GM23338 (cell line): ENCODE measurements around the gene KIF18B. TPM values are rescaled to one million over a fixed set of nuclear protein-coding genes. Genes with fewer than 3 reads are reported as not detected.
A peak's percentile ranks its signal among the peaks of the same experiment; 100 is the strongest.

Experiments used
- ATAC-seq: fragments of 200-7000 bp; cut with Tn5 transposase; 3 replicates; pipeline ENCODE4 v1.9.1; 2020
- DNase-seq: peaks from one replicate; pipeline ENCODE4 v3.0.0-alpha.2; 2015; ENCODE audit warnings: low spot score
- H2AFZ ChIP-seq: fragments of 200-600 bp; sonication (generic); 2 replicates; pipeline ENCODE4 v1.8.0; 2016; ENCODE audit warnings: antibody characterized with exemption, mild to moderate bottlenecking, moderate library complexity
- H3F3A ChIP-seq: fragments of 200-600 bp; sonication (generic); replicated peaks from 2 replicates; pipeline ENCODE4 v1.8.0; 2017; ENCODE audit warnings: antibody characterized with exemption, mixed run types, low read depth
- H3K27ac ChIP-seq: fragments of 200-600 bp; sonication (generic); 2 replicates; pipeline ENCODE4 v1.6.1; 2016; ENCODE audit warnings: low read depth
- H3K27me3 ChIP-seq: fragments of 200-600 bp; sonication (generic); 2 replicates; pipeline ENCODE4 v1.8.0; 2016; ENCODE audit warnings: mild to moderate bottlenecking, mixed run types, moderate library complexity; ENCODE audit not compliant: insufficient read depth
- H3K36me3 ChIP-seq: fragments of 200-600 bp; sonication (generic); 2 replicates; pipeline ENCODE4 v1.8.0; 2016; ENCODE audit warnings: mild to moderate bottlenecking; ENCODE audit not compliant: insufficient read depth
- H3K4me1 ChIP-seq: fragments of 200-600 bp; sonication (generic); 2 replicates; pipeline ENCODE4 v1.8.0; 2016; ENCODE audit warnings: mild to moderate bottlenecking, moderate library complexity; ENCODE audit not compliant: insufficient read depth
- H3K4me2 ChIP-seq: fragments of 200-600 bp; sonication (generic); 2 replicates; pipeline ENCODE4 v1.7.1; 2017; ENCODE audit warnings: mixed run types
- H3K4me3 ChIP-seq: fragments of 200-600 bp; sonication (generic); 2 replicates; pipeline ENCODE4 v1.6.1; 2016; ENCODE audit warnings: mixed run types
- H3K79me2 ChIP-seq: fragments of 200-600 bp; sonication (generic); replicated peaks from 2 replicates; pipeline ENCODE4 v1.8.0; 2017; ENCODE audit warnings: mild to moderate bottlenecking; ENCODE audit not compliant: insufficient read depth
- H3K9me2 ChIP-seq: fragments of 200-600 bp; sonication (generic); 2 replicates; pipeline ENCODE4 v1.8.0; 2017; ENCODE audit not compliant: insufficient read depth
- H4K20me1 ChIP-seq: fragments of 200-600 bp; sonication (generic); replicated peaks from 2 replicates; pipeline ENCODE4 v1.8.0; 2017; ENCODE audit warnings: mild to moderate bottlenecking; ENCODE audit not compliant: insufficient read depth
- H3K27ac Mint-ChIP-seq: 2 replicates; pipeline ENCODE4 v1.8.0; 2020; ENCODE audit warnings: inconsistent platforms, mild to moderate bottlenecking, moderate library complexity, mixed read lengths
- H3K27me3 Mint-ChIP-seq: 3 replicates; pipeline ENCODE4 v1.8.0; 2022; ENCODE audit warnings: low read depth, mild to moderate bottlenecking, moderate library complexity, mixed read lengths, inconsistent platforms; ENCODE audit not compliant: insufficient read depth, poor library complexity
- H3K36me3 Mint-ChIP-seq: 3 replicates; pipeline ENCODE4 v1.8.0; 2021; ENCODE audit warnings: low read depth, mild to moderate bottlenecking, inconsistent platforms, moderate library complexity, mixed read lengths
- H3K4me1 Mint-ChIP-seq: 3 replicates; pipeline ENCODE4 v1.8.0; 2020; ENCODE audit warnings: mild to moderate bottlenecking, inconsistent platforms, mixed read lengths
- H3K4me3 Mint-ChIP-seq: 3 replicates; pipeline ENCODE4 v1.8.0; 2021; ENCODE audit warnings: moderate library complexity, mild to moderate bottlenecking, inconsistent platforms, mixed read lengths
- H3K9me3 Mint-ChIP-seq: 3 replicates; pipeline ENCODE4 v1.8.0; 2020; ENCODE audit warnings: moderate library complexity, mild to moderate bottlenecking, inconsistent platforms, mixed read lengths
- CREB1 ChIP-seq: fragments of 250-450 bp; sonication (Bioruptor Pico); IDR thresholded peaks from 2 replicates; pipeline ENCODE4 v1.5.0; 2020; ENCODE audit warnings: low read depth, mild to moderate bottlenecking, moderate library complexity
- EZH2 ChIP-seq: fragments of 200-600 bp; sonication (generic); IDR thresholded peaks from one replicate; pipeline ENCODE4 v1.8.0; 2017; ENCODE audit warnings: antibody characterized with exemption, mild to moderate bottlenecking, low read depth; ENCODE audit not compliant: unreplicated experiment
- EZH2phosphoT487 ChIP-seq: fragments of 200-600 bp; sonication (generic); IDR thresholded peaks from one replicate; pipeline ENCODE4 v1.8.1; 2018; ENCODE audit warnings: antibody characterized with exemption; ENCODE audit not compliant: unreplicated experiment
- JUNB ChIP-seq: IDR thresholded peaks from one replicate; pipeline ENCODE4 v1.6.1; 2016; ENCODE audit warnings: antibody characterized with exemption; ENCODE audit not compliant: unreplicated experiment
- NANOG ChIP-seq: IDR thresholded peaks from 2 replicates; pipeline ENCODE4 v1.6.1; 2016; ENCODE audit warnings: antibody characterized with exemption, borderline replicate concordance
- POLR2AphosphoS5 ChIP-seq: IDR thresholded peaks from 2 replicates; pipeline ENCODE4 v1.6.1; 2016; ENCODE audit warnings: antibody characterized with exemption, low read depth
- REST ChIP-seq: IDR thresholded peaks from one replicate; pipeline ENCODE4 v1.6.1; 2018; ENCODE audit warnings: antibody characterized with exemption; ENCODE audit not compliant: unreplicated experiment
- STAT1 ChIP-seq: IDR thresholded peaks from one replicate; pipeline ENCODE4 v1.6.1; 2016; ENCODE audit warnings: antibody characterized with exemption; ENCODE audit not compliant: unreplicated experiment
- ZNF114 ChIP-seq: fragments of 250-450 bp; sonication (Bioruptor Pico); IDR thresholded peaks from 2 replicates; pipeline ENCODE4 v1.5.0; 2020; ENCODE audit warnings: mild to moderate bottlenecking, moderate library complexity
- ZNF331 ChIP-seq: fragments of 250-450 bp; sonication (Bioruptor Pico); IDR thresholded peaks from 2 replicates; pipeline ENCODE4 v1.5.0; 2020; ENCODE audit warnings: low read depth, mild to moderate bottlenecking, moderate library complexity
- polyA plus RNA-seq: library from polyadenylated mRNA; unstranded; fragments of >200 nt; fragmentation: Nextera tagmentation; extraction: Ambion mirVana; gene quantifications from 2 replicates; pipeline ENCODE4 v1.2.1, GENCODE V29; 2016
- total RNA-seq: library from RNA; depleted of rRNA; stranded (reverse); fragments of >200 nt; shearing (Covaris generic); gene quantifications from 2 replicates; pipeline ENCODE4 v1.2.3, GENCODE V29; 2014
- TF ChIP-seq, protein P1 (sequence below): fragments of 250-450 bp; sonication (Bioruptor Pico); IDR thresholded peaks from 2 replicates; pipeline ENCODE4 v1.5.0; 2020; ENCODE audit warnings: mild to moderate bottlenecking, moderate library complexity
- TF ChIP-seq, protein P2 (sequence below): IDR thresholded peaks from 2 replicates; pipeline ENCODE4 v1.6.1; 2016; ENCODE audit warnings: antibody characterized with exemption
- TF ChIP-seq, protein P3 (sequence below), 2 experiments: fragments of 200-600 bp in 1 of 2; sonication (generic) in 1 of 2; conservative IDR thresholded peaks; 2 replicates each; pipeline versions ENCODE4 v1.5.1 to v1.6.1; 2016 to 2017; ENCODE audit warnings: antibody characterized with exemption in 2 of 2, low read depth in 2 of 2, mild to moderate bottlenecking in 2 of 2, moderate library complexity in 1 of 2

The KIF18B gene
- total and polyA plus RNA-seq, 2 experiments from 2014 or later, result 14.1 to 28.4 TPM

- Histone ChIP-seq H4K20me1 (peaks cover 19% of the 10 kb centered on the region), H3K79me2 (peaks cover 41% of the 10 kb centered on the region), H3K4me3 (peak overlapping the region; percentile 97), H3K9me2 (no peaks in the 10 kb centered on the region), H3K27me3 (no peaks in the 10 kb centered on the region; the same call in 1 of the 2 replicates), H3K36me3 (peaks cover 8% of the 10 kb centered on the region), H3K4me1 (peaks cover 11% of the 10 kb centered on the region), H3K4me2 (peak overlapping the region; percentile 91), H3F3A (0 out of 2 replicates have a peak, but pooled peaks cover 5% of the 10 kb centered on the region), H2AFZ (peak overlapping the region; percentile 82; the same call in 1 of the 2 replicates), H3K27ac (no peak overlapping the region)
- peaks cover 12% of the 10 kb centered on the region for H3K4me1 Mint-ChIP-seq
- H3K27ac Mint-ChIP-seq, result no peak overlapping the region; the same call in 1 of the 2 replicates
- no peaks in the 10 kb centered on the region for H3K9me3 Mint-ChIP-seq
- no peak for ATAC-seq
- peaks cover 5% of the 10 kb centered on the region for H3K27me3 Mint-ChIP-seq
- DNase-seq, result no peak
- no peak for TF ChIP-seq EZH2
- no peak for TF ChIP-seq CREB1
- no peak for TF ChIP-seq NANOG
- TF ChIP-seq JUNB, result no peak
- TF ChIP-seq EZH2phosphoT487, result no peak
- TF ChIP-seq, protein P1, sequence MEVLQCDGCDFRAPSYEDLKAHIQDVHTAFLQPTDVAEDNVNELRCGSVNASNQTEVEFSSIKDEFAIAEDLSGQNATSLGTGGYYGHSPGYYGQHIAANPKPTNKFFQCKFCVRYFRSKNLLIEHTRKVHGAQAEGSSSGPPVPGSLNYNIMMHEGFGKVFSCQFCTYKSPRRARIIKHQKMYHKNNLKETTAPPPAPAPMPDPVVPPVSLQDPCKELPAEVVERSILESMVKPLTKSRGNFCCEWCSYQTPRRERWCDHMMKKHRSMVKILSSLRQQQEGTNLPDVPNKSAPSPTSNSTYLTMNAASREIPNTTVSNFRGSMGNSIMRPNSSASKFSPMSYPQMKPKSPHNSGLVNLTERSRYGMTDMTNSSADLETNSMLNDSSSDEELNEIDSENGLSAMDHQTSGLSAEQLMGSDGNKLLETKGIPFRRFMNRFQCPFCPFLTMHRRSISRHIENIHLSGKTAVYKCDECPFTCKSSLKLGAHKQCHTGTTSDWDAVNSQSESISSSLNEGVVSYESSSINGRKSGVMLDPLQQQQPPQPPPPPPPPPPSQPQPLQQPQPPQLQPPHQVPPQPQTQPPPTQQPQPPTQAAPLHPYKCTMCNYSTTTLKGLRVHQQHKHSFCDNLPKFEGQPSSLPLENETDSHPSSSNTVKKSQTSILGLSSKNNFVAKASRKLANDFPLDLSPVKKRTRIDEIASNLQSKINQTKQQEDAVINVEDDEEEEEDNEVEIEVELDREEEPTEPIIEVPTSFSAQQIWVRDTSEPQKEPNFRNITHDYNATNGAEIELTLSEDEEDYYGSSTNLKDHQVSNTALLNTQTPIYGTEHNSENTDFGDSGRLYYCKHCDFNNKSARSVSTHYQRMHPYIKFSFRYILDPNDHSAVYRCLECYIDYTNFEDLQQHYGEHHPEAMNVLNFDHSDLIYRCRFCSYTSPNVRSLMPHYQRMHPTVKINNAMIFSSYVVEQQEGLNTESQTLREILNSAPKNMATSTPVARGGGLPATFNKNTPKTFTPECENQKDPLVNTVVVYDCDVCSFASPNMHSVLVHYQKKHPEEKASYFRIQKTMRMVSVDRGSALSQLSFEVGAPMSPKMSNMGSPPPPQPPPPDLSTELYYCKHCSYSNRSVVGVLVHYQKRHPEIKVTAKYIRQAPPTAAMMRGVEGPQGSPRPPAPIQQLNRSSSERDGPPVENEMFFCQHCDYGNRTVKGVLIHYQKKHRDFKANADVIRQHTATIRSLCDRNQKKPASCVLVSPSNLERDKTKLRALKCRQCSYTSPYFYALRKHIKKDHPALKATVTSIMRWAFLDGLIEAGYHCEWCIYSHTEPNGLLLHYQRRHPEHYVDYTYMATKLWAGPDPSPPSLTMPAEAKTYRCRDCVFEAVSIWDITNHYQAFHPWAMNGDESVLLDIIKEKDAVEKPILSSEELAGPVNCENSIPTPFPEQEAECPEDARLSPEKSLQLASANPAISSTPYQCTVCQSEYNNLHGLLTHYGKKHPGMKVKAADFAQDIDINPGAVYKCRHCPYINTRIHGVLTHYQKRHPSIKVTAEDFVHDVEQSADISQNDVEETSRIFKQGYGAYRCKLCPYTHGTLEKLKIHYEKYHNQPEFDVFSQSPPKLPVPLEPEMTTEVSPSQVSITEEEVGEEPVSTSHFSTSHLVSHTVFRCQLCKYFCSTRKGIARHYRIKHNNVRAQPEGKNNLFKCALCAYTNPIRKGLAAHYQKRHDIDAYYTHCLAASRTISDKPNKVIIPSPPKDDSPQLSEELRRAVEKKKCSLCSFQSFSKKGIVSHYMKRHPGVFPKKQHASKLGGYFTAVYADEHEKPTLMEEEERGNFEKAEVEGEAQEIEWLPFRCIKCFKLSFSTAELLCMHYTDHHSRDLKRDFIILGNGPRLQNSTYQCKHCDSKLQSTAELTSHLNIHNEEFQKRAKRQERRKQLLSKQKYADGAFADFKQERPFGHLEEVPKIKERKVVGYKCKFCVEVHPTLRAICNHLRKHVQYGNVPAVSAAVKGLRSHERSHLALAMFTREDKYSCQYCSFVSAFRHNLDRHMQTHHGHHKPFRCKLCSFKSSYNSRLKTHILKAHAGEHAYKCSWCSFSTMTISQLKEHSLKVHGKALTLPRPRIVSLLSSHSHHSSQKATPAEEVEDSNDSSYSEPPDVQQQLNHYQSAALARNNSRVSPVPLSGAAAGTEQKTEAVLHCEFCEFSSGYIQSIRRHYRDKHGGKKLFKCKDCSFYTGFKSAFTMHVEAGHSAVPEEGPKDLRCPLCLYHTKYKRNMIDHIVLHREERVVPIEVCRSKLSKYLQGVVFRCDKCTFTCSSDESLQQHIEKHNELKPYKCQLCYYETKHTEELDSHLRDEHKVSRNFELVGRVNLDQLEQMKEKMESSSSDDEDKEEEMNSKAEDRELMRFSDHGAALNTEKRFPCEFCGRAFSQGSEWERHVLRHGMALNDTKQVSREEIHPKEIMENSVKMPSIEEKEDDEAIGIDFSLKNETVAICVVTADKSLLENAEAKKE (CRISPR knock-in tag), result no peak
- TF ChIP-seq, protein P2, sequence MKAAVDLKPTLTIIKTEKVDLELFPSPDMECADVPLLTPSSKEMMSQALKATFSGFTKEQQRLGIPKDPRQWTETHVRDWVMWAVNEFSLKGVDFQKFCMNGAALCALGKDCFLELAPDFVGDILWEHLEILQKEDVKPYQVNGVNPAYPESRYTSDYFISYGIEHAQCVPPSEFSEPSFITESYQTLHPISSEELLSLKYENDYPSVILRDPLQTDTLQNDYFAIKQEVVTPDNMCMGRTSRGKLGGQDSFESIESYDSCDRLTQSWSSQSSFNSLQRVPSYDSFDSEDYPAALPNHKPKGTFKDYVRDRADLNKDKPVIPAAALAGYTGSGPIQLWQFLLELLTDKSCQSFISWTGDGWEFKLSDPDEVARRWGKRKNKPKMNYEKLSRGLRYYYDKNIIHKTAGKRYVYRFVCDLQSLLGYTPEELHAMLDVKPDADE, result no peak
- TF ChIP-seq ZNF331 (CRISPR knock-in tag), result no peak
- TF ChIP-seq STAT1, result no peak
- TF ChIP-seq POLR2AphosphoS5, result no peak
- TF ChIP-seq ZNF114, result no peak
- TF ChIP-seq, protein P3, sequence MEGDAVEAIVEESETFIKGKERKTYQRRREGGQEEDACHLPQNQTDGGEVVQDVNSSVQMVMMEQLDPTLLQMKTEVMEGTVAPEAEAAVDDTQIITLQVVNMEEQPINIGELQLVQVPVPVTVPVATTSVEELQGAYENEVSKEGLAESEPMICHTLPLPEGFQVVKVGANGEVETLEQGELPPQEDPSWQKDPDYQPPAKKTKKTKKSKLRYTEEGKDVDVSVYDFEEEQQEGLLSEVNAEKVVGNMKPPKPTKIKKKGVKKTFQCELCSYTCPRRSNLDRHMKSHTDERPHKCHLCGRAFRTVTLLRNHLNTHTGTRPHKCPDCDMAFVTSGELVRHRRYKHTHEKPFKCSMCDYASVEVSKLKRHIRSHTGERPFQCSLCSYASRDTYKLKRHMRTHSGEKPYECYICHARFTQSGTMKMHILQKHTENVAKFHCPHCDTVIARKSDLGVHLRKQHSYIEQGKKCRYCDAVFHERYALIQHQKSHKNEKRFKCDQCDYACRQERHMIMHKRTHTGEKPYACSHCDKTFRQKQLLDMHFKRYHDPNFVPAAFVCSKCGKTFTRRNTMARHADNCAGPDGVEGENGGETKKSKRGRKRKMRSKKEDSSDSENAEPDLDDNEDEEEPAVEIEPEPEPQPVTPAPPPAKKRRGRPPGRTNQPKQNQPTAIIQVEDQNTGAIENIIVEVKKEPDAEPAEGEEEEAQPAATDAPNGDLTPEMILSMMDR (conservative IDR thresholded peaks at IDR 0.05; ENCODE audit: low read depth in 2 of 2), result no peak
- TF ChIP-seq REST, result no peak
- peaks cover 24% of the 10 kb centered on the region for H3K36me3 Mint-ChIP-seq
- peak overlapping the region; percentile 97 for H3K4me3 Mint-ChIP-seq
These were observed 782 bp upstream of the KIF18B start for GRCh38 chr17:44948315-44948795.
